ACC112 (cell line): Measurements from ENCODE around the gene MAP1B.
"Not testable (repeated sequence)": the region's sequence is repeated elsewhere in the genome, so short reads cannot be mapped to it uniquely, and the experiment has no call there.

Experiments used
- H2AFZ ChIP-seq: fragments of 200-600 bp; sonication (generic); one replicate; pipeline ENCODE4 v1.6.0; 2017; ENCODE audit warnings: antibody characterized with exemption, low read length; ENCODE audit not compliant: unreplicated experiment
- H3K27ac ChIP-seq: fragments of 200-600 bp; sonication (generic); 2 replicates; pipeline ENCODE4 v1.5.1; 2014; ENCODE audit warnings: low read depth, mild to moderate bottlenecking, antibody characterized with exemption, low read length, moderate library complexity
- H3K27me3 ChIP-seq: fragments of 200-600 bp; sonication (generic); 2 replicates; pipeline ENCODE4 v1.6.1; 2014; ENCODE audit warnings: mild to moderate bottlenecking, antibody characterized with exemption, low read length, moderate library complexity, mixed read lengths; ENCODE audit not compliant: insufficient read depth
- H3K36me3 ChIP-seq: fragments of 200-600 bp; sonication (generic); 2 replicates; pipeline ENCODE4 v1.6.1; 2016; ENCODE audit warnings: mild to moderate bottlenecking, antibody characterized with exemption, low read length, moderate library complexity, mixed read lengths; ENCODE audit not compliant: insufficient read depth
- H3K4me1 ChIP-seq: fragments of 200-600 bp; sonication (generic); one replicate; pipeline ENCODE4 v1.6.1; 2016; ENCODE audit warnings: low read length, mixed read lengths; ENCODE audit not compliant: insufficient read depth, unreplicated experiment, control insufficient read depth
- H3K4me3 ChIP-seq: fragments of 200-600 bp; sonication (generic); 2 replicates; pipeline ENCODE4 v1.5.1; 2014; ENCODE audit warnings: mild to moderate bottlenecking, low read depth, low read length
- H3K79me2 ChIP-seq: fragments of 200-600 bp; sonication (generic); one replicate; pipeline ENCODE4 v1.6.0; 2016; ENCODE audit warnings: low read length; ENCODE audit not compliant: control insufficient read depth, unreplicated experiment, insufficient read depth

Gene MAP1B

GRCh38 chr5:72160959-72161358, 53.7 kb downstream of the MAP1B start:
- H3K36me3 ChIP-seq, result peaks cover 5% of the 10 kb centered on the region; the same call in 1 of the 2 replicates
- peak overlapping the region; percentile 17; the same call in 1 of the 2 replicates for H3K4me3 ChIP-seq
- peaks cover 72% of the 10 kb centered on the region for H3K4me1 ChIP-seq
- H2AFZ ChIP-seq, result no peak overlapping the region
- no peaks in the 10 kb centered on the region for H3K27me3 ChIP-seq
- peak overlapping the region; percentile 92 for H3K27ac ChIP-seq
- H3K79me2 ChIP-seq, result peaks cover 82% of the 10 kb centered on the region

GRCh38 chr5:72161951-72162350, 54.7 kb downstream of the MAP1B start:
- Histone ChIP-seq H3K27me3 (no peaks in the 10 kb centered on the region), H2AFZ (no peak overlapping the region), H3K4me3 (no peak overlapping the region), H3K36me3 (peaks cover 5% of the 10 kb centered on the region; the same call in 1 of the 2 replicates), H3K27ac (no peak overlapping the region), H3K4me1 (peaks cover 72% of the 10 kb centered on the region), H3K79me2 (peaks cover 77% of the 10 kb centered on the region)

GRCh38 chr5:72163349-72163983, 56.2 kb downstream of the MAP1B start:
- H3K4me1 ChIP-seq, result peaks cover 71% of the 10 kb centered on the region
- H3K27me3 ChIP-seq, result no peaks in the 10 kb centered on the region
- no peak overlapping the region for H3K4me3 ChIP-seq
- H3K79me2 ChIP-seq, result peaks cover 78% of the 10 kb centered on the region
- H3K27ac ChIP-seq, result no peak overlapping the region
- H2AFZ ChIP-seq, result no peak overlapping the region
- H3K36me3 ChIP-seq, result peaks cover 7% of the 10 kb centered on the region; the same call in 1 of the 2 replicates

GRCh38 chr5:72166070-72166979, 59.0 kb downstream of the MAP1B start:
- Histone ChIP-seq H3K36me3 (peaks cover 12% of the 10 kb centered on the region; the same call in 1 of the 2 replicates), H3K4me3 (peak overlapping the region; percentile 34), H2AFZ (peak overlapping the region; percentile 77), H3K79me2 (peaks cover 53% of the 10 kb centered on the region), H3K4me1 (peaks cover 42% of the 10 kb centered on the region), H3K27me3 (no peaks in the 10 kb centered on the region), H3K27ac (peak overlapping the region; percentile 36)

- Histone ChIP-seq H3K36me3 (peaks cover 12% of the 10 kb centered on the region; the same call in 1 of the 2 replicates), H2AFZ (no peak overlapping the region), H3K4me1 (peaks cover 35% of the 10 kb centered on the region), H3K27ac (no peak overlapping the region), H3K27me3 (no peaks in the 10 kb centered on the region), H3K79me2 (peaks cover 50% of the 10 kb centered on the region), H3K4me3 (no peak overlapping the region)
Measured at GRCh38 chr5:72167257-72167656, 60.0 kb downstream of the MAP1B start.

- H3K4me3 ChIP-seq, result no peak overlapping the region
- peaks cover 49% of the 10 kb centered on the region for H3K79me2 ChIP-seq
- H3K4me1 ChIP-seq, result peaks cover 35% of the 10 kb centered on the region
- H3K36me3 ChIP-seq, result peaks cover 12% of the 10 kb centered on the region; the same call in 1 of the 2 replicates
- no peaks in the 10 kb centered on the region for H3K27me3 ChIP-seq
- H2AFZ ChIP-seq, result no peak overlapping the region
- no peak overlapping the region for H3K27ac ChIP-seq
Measured at GRCh38 chr5:72167804-72168203, 60.5 kb downstream of the MAP1B start.

- H3K27ac ChIP-seq, result no peak overlapping the region
- H3K79me2 ChIP-seq, result peaks cover 44% of the 10 kb centered on the region
- no peaks in the 10 kb centered on the region for H3K27me3 ChIP-seq
- no peak overlapping the region for H2AFZ ChIP-seq
- no peak overlapping the region for H3K4me3 ChIP-seq
- H3K4me1 ChIP-seq, result peaks cover 29% of the 10 kb centered on the region
- peaks cover 12% of the 10 kb centered on the region; the same call in 1 of the 2 replicates for H3K36me3 ChIP-seq
Measured at GRCh38 chr5:72170101-72170500, 62.8 kb downstream of the MAP1B start.

GRCh38 chr5:72171181-72171580, 63.9 kb downstream of the MAP1B start:
- Histone ChIP-seq H3K79me2 (peaks cover 35% of the 10 kb centered on the region), H3K36me3 (peaks cover 12% of the 10 kb centered on the region; the same call in 1 of the 2 replicates), H3K4me1 (peaks cover 19% of the 10 kb centered on the region)
- not testable (repeated sequence) for H3K27ac ChIP-seq, H3K27me3 ChIP-seq, H2AFZ ChIP-seq, H3K4me3 ChIP-seq

- Histone ChIP-seq H2AFZ (no peak overlapping the region), H3K4me3 (no peak overlapping the region), H3K36me3 (peaks cover 12% of the 10 kb centered on the region; the same call in 1 of the 2 replicates), H3K27me3 (no peaks in the 10 kb centered on the region), H3K4me1 (peaks cover 14% of the 10 kb centered on the region), H3K79me2 (peaks cover 38% of the 10 kb centered on the region), H3K27ac (no peak overlapping the region)
Measured at GRCh38 chr5:72171667-72172066, 64.4 kb downstream of the MAP1B start.

- no peak overlapping the region for H3K27ac ChIP-seq
- no peak overlapping the region for H3K4me3 ChIP-seq
- H2AFZ ChIP-seq, result no peak overlapping the region
- peaks cover 7% of the 10 kb centered on the region; the same call in 1 of the 2 replicates for H3K36me3 ChIP-seq
- peaks cover 39% of the 10 kb centered on the region for H3K79me2 ChIP-seq
- no peaks in the 10 kb centered on the region for H3K27me3 ChIP-seq
- H3K4me1 ChIP-seq, result peaks cover 3% of the 10 kb centered on the region
Measured at GRCh38 chr5:72172786-72173185, 65.5 kb downstream of the MAP1B start.
